Activated CD4-positive, alpha-beta T cell treated with anti-CD3 and anti-CD28 coated beads, Interleukin-2, Interleukin-6, amounts not matched to agents 100 ng/mL and 50 ng/mL, durations not matched to agents 16 hours and 8 hours (primary cell): ENCODE measurements around the gene COL26A1.
"Not testable (repeated sequence)": the region's sequence is repeated elsewhere in the genome, so short reads cannot be mapped to it uniquely, and the experiment has no call there.

Experiments used
- DNase-seq: peaks from one replicate; pipeline ENCODE4 v3.0.0-alpha.2; 2020

COL26A1 gene

GRCh38 chr7:101362334-101363195 is at the start of gene COL26A1:
Gene COL26A1, plus strand, starts transcription at chr7:101362875. Its CDS starts 158 bp downstream, at chr7:101363033.
- DNase-seq, result no peak

GRCh38 chr7:101315336-101315735 is 47.3 kb upstream of the COL26A1 start:
- peak; percentile 74 for DNase-seq

GRCh38 chr7:101319401-101319800 is 43.3 kb upstream of the COL26A1 start:
- DNase-seq, result no peak

- DNase-seq, result peak; percentile 95
Observed at GRCh38 chr7:101321491-101322401, 40.9 kb upstream of the COL26A1 start, which contains the start of gene IFT22. Gene IFT22, minus strand, starts transcription at chr7:101321812. Its CDS starts 103 bp downstream, at chr7:101321709.

- DNase-seq, result no peak
Observed at GRCh38 chr7:101328159-101328558, 34.5 kb upstream of the COL26A1 start.

- DNase-seq, result no peak
Observed at GRCh38 chr7:101330011-101330484, 32.6 kb upstream of the COL26A1 start.

- DNase-seq, result no peak
Observed at GRCh38 chr7:101332026-101332425, 30.6 kb upstream of the COL26A1 start.

GRCh38 chr7:101333912-101334311 is 28.8 kb upstream of the COL26A1 start:
- DNase-seq, result no peak

- DNase-seq, result no peak
Observed at GRCh38 chr7:101340379-101340778, 22.3 kb upstream of the COL26A1 start.

GRCh38 chr7:101342892-101343291 is 19.8 kb upstream of the COL26A1 start:
- no peak for DNase-seq

GRCh38 chr7:101347477-101347876 is 15.2 kb upstream of the COL26A1 start:
- DNase-seq, result no peak

GRCh38 chr7:101348456-101349067 is 14.1 kb upstream of the COL26A1 start:
- not testable (repeated sequence) for DNase-seq

GRCh38 chr7:101349300-101349699 is 13.4 kb upstream of the COL26A1 start:
- DNase-seq, result not testable (repeated sequence)

GRCh38 chr7:101352920-101353308 is 9.8 kb upstream of the COL26A1 start:
- no peak for DNase-seq

GRCh38 chr7:101357433-101357832 is 5.2 kb upstream of the COL26A1 start:
- no peak for DNase-seq

GRCh38 chr7:101363196-101363733 is 590 bp downstream of the COL26A1 start:
- no peak for DNase-seq

GRCh38 chr7:101363734-101364374 is 1.2 kb downstream of the COL26A1 start:
- DNase-seq, result peak; percentile 76

- DNase-seq, result no peak
Observed at GRCh38 chr7:101365956-101366355, 3.3 kb downstream of the COL26A1 start.

GRCh38 chr7:101367676-101368075 is 5.0 kb downstream of the COL26A1 start:
- DNase-seq, result no peak

- no peak for DNase-seq
Observed at GRCh38 chr7:101368422-101369165, 5.9 kb downstream of the COL26A1 start.

GRCh38 chr7:101370836-101371235 is 8.2 kb downstream of the COL26A1 start:
- DNase-seq, result no peak
